Measurements from ENCODE around the gene SLC25A12. TPM values are rescaled to one million over a fixed set of nuclear protein-coding genes. Genes with fewer than 3 reads are reported as not detected.

SLC25A12 gene
- total RNA-seq, 1 donor from 2014 or later: 134 TPM

GRCh38 chr2:171754254-171754939 lies 139.6 kb downstream of the SLC25A12 start:
- DNase-seq: no peak
- no peak for ATAC-seq
- intact Hi-C loops (cut with micrococcal nuclease): no loop called here

DNA sequence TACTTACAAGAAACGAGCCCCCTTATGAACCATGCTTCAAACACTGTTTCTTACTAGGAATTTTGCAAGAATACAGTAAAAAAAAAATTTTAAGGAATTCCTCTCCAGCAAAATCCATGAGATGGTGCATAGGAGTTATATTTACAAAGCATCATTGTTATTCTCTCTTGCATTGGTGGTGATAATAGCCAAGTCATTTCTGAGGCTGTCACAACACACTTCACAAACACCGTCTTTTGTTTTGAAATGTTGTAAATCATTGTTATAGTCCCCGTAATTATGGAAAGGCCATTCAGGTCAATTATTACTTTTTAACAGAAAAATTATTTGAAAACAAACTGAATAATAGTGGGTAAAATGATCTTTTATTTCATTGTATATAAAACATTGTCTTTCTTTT lies 146.7 kb downstream of the SLC25A12 start:
- DNase-seq: no peak

GRCh38 chr2:171745806-171746205 lies 148.2 kb downstream of the SLC25A12 start:
- DNase-seq (no peak), ATAC-seq (no peak)
- intact Hi-C loops (cut with micrococcal nuclease): loop anchor here (10.0 kb wide), 1 partner anchor 239 kb away; no protein-coding TSS in a partner anchor

More for the DNA sequence above, 146.7 kb downstream of the SLC25A12 start:
- intact Hi-C loops (cut with micrococcal nuclease): loop anchor here (10.0 kb wide), 1 partner anchor 237 kb away; no protein-coding TSS in a partner anchor
- ATAC-seq: no peak

DNA sequence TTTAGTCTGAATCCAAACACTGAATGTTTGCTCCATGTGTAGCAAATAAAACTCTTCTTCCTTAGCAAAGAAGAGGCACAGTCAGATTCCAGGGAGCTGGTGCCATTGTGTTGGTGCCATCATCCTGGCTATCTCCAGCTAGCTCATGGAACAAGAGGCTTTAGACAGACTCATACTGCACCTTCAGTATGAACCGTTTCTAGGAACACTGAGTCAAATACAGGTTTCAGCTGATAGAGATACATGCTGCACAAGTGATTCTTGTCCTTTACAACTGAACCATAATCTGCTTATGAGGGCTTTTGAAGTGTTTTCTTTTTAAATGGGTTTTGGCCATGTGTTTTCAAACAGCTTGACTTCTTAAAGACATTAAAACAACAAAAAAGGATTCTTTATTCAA lies 148.9 kb downstream of the SLC25A12 start:
- ATAC-seq: no peak
- no peak for DNase-seq
- intact Hi-C loops (cut with micrococcal nuclease): loop anchor here (10.0 kb wide), 1 partner anchor 240 kb away; no protein-coding TSS in a partner anchor

GRCh38 chr2:171742760-171743159 lies 151.3 kb downstream of the SLC25A12 start:
- no peak for ATAC-seq
- intact Hi-C loops (cut with micrococcal nuclease): loop anchor here (10.0 kb wide), 1 partner anchor 242 kb away; no protein-coding TSS in a partner anchor
- no peak for DNase-seq

- DNase-seq (no peak), ATAC-seq (no peak)
- intact Hi-C loops (cut with micrococcal nuclease): loop anchor here (10.0 kb wide), 1 partner anchor 244 kb away; no protein-coding TSS in a partner anchor
These were observed 152.9 kb downstream of the SLC25A12 start for GRCh38 chr2:171741189-171741588.

DNA sequence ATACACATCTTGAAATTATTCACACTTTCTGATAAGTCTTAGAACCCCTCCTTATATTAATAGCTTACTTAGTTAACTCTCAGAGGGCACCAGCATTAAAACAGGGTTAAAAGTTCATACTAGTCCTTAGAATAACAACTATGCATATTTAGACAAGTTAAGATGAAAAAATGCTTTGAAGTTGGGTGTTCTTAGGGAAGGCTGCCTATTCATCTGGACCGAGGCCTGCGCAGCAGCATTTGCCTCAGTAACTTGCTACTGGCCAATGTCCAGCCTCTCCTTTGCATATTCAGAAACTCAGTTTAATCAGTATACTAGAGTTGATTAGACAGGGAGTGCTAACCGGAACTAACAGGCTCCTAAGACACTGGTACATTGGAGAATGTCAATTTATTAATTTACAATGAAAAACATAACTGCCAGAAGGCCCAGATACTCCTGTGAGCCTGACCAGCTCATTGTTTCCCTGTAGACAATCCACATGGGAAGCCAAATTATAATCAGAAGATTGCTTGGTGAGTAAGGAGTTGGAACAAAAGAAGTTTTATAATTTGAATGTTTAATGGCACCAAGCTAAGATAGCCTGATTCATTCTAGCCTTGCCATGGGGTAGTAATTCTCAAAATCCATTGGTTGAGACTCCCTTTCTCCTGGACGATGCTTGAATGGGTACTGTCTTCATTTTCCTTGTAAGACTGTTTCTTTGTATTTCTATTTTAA lies 157.9 kb downstream of the SLC25A12 start:
- intact Hi-C loops (cut with micrococcal nuclease): no loop called here
- DNase-seq (no peak), ATAC-seq (no peak)

Other genes starting within 250 kb of the SLC25A12 start
- gene DYNC1I2, start 206.8 kb downstream of the SLC25A12 start, total RNA-seq: 71.2 TPM
- gene HAT1, start 28.2 kb upstream of the SLC25A12 start, total RNA-seq: 35.1 TPM
- gene METAP1D, start 105.7 kb upstream of the SLC25A12 start, total RNA-seq: 8.6 TPM
- gene DLX1, start 191.3 kb upstream of the SLC25A12 start, total RNA-seq: not detected
- not detected for gene DLX2, start 208.7 kb upstream of the SLC25A12 start, total RNA-seq

Measured in left ventricle myocardium superior (tissue), 1 donor.